Ascending aorta (tissue), 2 donors: ENCODE measurements around the gene OR12D3. TPM values are rescaled to one million over a fixed set of nuclear protein-coding genes. Genes with fewer than 3 reads are reported as not detected.

Source experiments
- DNase-seq, 2 donors: peaks; one replicate each; pipeline ENCODE4 v3.0.0-alpha.2; 2019; ENCODE audit warnings: low spot score in 2 of 2
- H3K27ac ChIP-seq, 2 donors: fragments of 200-600 bp; sonication (generic); one replicate each; pipeline ENCODE4 v1.5.1; 2016 to 2017; ENCODE audit warnings: mild to moderate bottlenecking in 1 of 2
- H3K27me3 ChIP-seq: fragments of 200-600 bp; sonication (generic); one replicate; pipeline ENCODE4 v1.5.1; 2017
- H3K36me3 ChIP-seq, 2 donors: fragments of 200-600 bp; sonication (generic); one replicate each; pipeline ENCODE4 v1.5.1; 2016
- H3K4me1 ChIP-seq, 2 donors: fragments of 200-600 bp; sonication (generic); one replicate each; pipeline ENCODE4 v1.5.1; 2016 to 2017; ENCODE audit warnings: mild to moderate bottlenecking in 1 of 2
- H3K4me3 ChIP-seq, 2 donors: fragments of 200-600 bp; sonication (generic); one replicate each; pipeline ENCODE4 v1.5.1; 2016 to 2017; ENCODE audit warnings: mild to moderate bottlenecking in 1 of 2
- H3K9me3 ChIP-seq, 2 donors: fragments of 200-600 bp; sonication (generic); one replicate each; pipeline ENCODE4 v1.5.1; 2016
- CTCF ChIP-seq, 3 experiments: fragments of 200-600 bp in 2 of 3; fragments of 450-650 bp in 1 of 3; sonication (generic) in 2 of 3; IDR thresholded peaks; one replicate each; pipeline ENCODE4 v1.5.1; 2016 to 2019; ENCODE audit warnings: antibody characterized with exemption in 3 of 3, mild to moderate bottlenecking in 1 of 3, moderate library complexity in 1 of 3
- intact Hi-C: fragments of 100-400 bp; cut with DNase I; formaldehyde crosslinking; loops from one replicate; pipeline ENCODE4 v1.15.1; 2023
- total RNA-seq: library from RNA; depleted of rRNA; stranded (reverse); fragments of >200 nt; gene quantifications from one replicate; pipeline ENCODE4 v1.1.0, GENCODE V29; 2016

The OR12D3 gene, protein sequence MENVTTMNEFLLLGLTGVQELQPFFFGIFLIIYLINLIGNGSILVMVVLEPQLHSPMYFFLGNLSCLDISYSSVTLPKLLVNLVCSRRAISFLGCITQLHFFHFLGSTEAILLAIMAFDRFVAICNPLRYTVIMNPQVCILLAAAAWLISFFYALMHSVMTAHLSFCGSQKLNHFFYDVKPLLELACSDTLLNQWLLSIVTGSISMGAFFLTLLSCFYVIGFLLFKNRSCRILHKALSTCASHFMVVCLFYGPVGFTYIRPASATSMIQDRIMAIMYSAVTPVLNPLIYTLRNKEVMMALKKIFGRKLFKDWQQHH
- not detected for total RNA-seq

GRCh38 chr6:29375191-29375590 lies at the start of gene OR12D3:
OR12D3 (minus strand) TSS chr6:29375291; CDS start chr6:29375287, 4 bp downstream.
- no peaks in the 10 kb centered on the region for H3K27me3 ChIP-seq
- no peak for TF ChIP-seq CTCF (IDR thresholded peaks at IDR 0.05)
- no peak for DNase-seq

DNA sequence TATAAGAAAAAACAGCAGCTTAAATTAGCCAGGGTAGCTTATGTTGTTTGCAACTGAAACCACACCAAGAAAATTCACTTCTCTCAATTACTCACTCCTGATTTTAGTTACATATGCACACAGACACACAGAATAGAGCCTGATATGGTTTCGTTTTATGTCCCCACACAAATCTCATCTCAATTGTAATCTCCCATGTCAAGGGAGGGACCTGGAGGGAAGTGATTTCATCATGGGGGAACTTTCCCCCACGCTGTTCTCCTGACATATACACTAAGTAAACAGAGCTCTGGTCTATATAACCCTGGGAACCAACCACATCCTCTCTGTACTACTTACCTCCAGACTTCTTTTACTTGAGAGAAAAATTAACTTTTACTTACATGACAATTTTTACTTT lies 49.5 kb upstream of the OR12D3 start:
- intact Hi-C loops: no loop called here
- H3K36me3 ChIP-seq: no peaks in the 10 kb centered on the region
- no peak overlapping the region for H3K27ac ChIP-seq
- H3K27me3 ChIP-seq: no peaks in the 10 kb centered on the region
- no peaks in the 10 kb centered on the region for H3K4me1 ChIP-seq
- no peak overlapping the region for H3K4me3 ChIP-seq
- TF ChIP-seq CTCF (IDR thresholded peaks at IDR 0.05): no peak
- DNase-seq: no peak
- no peaks in the 10 kb centered on the region for H3K9me3 ChIP-seq

More at GRCh38 chr6:29375191-29375590, at the start of gene OR12D3:
- intact Hi-C loops: no loop called here
- Histone ChIP-seq H3K36me3 (no peaks in the 10 kb centered on the region), H3K9me3 (no peaks in the 10 kb centered on the region), H3K27ac (no peak within 1 kb of the TSS), H3K4me1 (no peaks in the 10 kb centered on the region), H3K4me3 (no peak within 1 kb of the TSS)

- Histone ChIP-seq H3K27me3 (no peaks in the 10 kb centered on the region), H3K4me1 (no peaks in the 10 kb centered on the region), H3K4me3 (no peak overlapping the region), H3K36me3 (no peaks in the 10 kb centered on the region), H3K27ac (no peak overlapping the region), H3K9me3 (no peaks in the 10 kb centered on the region)
- no peak for DNase-seq
- TF ChIP-seq CTCF (IDR thresholded peaks at IDR 0.05): no peak
- intact Hi-C loops: no loop called here
Observed at GRCh38 chr6:29424168-29424567, 49.1 kb upstream of the OR12D3 start.

DNA sequence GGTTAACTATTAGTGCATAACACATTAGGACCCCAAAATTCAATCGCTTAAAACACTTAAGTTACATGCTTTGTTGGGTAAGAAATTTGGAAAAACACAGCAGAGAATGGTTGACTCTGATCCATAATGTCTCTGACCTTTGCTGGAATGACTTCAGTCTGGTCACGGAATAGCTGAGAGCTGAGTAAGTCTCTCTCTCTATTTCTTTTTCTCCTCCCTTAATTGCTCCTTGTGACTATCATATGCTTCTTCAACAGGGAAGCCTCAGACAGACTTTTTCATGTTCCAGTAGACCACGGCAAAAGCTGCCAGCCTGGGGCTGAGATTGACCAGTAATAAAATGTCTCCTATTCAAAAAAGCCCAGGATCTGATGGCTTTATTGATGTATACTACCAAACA lies 44.4 kb upstream of the OR12D3 start:
- no peak overlapping the region for H3K27ac ChIP-seq
- H3K36me3 ChIP-seq: no peaks in the 10 kb centered on the region
- DNase-seq: no peak
- no peak overlapping the region for H3K4me3 ChIP-seq
- intact Hi-C loops: no loop called here
- H3K4me1 ChIP-seq: no peaks in the 10 kb centered on the region
- H3K9me3 ChIP-seq: no peaks in the 10 kb centered on the region
- no peak for TF ChIP-seq CTCF (IDR thresholded peaks at IDR 0.05)
- no peaks in the 10 kb centered on the region for H3K27me3 ChIP-seq

- peaks cover 0 to 3% of the 10 kb centered on the region in 2 donors for H3K9me3 ChIP-seq
- H3K27me3 ChIP-seq: no peaks in the 10 kb centered on the region
- H3K4me3 ChIP-seq: no peak within 1 kb of the TSS
- H3K4me1 ChIP-seq: no peaks in the 10 kb centered on the region
- no peak within 1 kb of the TSS for H3K27ac ChIP-seq
- TF ChIP-seq CTCF (IDR thresholded peaks at IDR 0.05): no peak
- intact Hi-C loops: no loop called here
- no peaks in the 10 kb centered on the region for H3K36me3 ChIP-seq
- no peak for DNase-seq
Observed at GRCh38 chr6:29414588-29414987, 39.5 kb upstream of the OR12D3 start, which contains the start of gene OR12D1. OR12D1 (plus strand) TSS chr6:29414928.
